Measurements from ENCODE around the gene CCDC188. TPM values are rescaled to one million over a fixed set of nuclear protein-coding genes. Genes with fewer than 3 reads are reported as not detected.

The CCDC188 gene
- total and polyA plus RNA-seq, 9 of the 15 experiments (the other 6 are each of a cell fraction or from before 2014, with no cell fraction given) = not detected

DNA sequence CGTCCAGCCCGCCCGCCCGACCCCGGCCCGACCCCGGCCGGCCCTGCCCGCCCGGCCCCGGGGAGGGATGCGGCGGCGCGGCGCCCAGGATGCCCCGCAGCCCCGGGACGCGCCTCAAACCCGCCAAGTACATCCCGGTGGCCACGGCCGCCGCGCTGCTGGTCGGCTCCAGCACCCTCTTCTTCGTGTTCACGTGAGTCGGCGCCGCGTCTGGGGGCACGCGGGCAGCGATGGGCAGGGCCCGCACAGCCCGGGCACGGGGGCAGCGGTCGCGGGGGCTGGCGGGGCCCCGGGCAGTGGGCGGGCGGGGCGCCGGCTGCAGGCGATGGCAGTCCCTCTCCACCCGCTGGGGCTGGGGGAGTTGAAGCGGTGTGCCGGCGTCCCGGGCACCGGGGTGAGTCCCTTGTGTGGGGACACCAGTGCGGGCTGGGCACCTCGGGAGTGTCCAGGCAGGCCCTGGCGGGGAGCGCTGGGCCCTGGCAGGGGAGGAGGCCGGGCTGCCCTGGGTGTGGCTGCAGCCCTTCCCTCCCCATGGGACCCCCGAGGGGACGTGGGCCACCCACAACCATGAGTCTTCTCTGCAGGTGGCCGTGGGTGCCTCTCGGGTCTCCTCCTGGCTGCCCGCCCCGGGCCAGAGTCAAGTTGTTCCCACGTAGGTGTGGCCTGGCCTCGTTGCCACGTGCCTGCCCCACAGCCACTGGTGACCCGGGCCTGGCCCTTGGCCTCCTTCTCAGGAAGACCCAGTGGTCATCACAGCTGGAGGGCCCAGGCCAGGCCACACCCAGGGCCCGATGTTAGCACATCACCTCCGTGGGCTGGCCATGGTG lies 18.8 kb downstream of the CCDC188 start (continued):
- TF ChIP-seq, protein P1, sequence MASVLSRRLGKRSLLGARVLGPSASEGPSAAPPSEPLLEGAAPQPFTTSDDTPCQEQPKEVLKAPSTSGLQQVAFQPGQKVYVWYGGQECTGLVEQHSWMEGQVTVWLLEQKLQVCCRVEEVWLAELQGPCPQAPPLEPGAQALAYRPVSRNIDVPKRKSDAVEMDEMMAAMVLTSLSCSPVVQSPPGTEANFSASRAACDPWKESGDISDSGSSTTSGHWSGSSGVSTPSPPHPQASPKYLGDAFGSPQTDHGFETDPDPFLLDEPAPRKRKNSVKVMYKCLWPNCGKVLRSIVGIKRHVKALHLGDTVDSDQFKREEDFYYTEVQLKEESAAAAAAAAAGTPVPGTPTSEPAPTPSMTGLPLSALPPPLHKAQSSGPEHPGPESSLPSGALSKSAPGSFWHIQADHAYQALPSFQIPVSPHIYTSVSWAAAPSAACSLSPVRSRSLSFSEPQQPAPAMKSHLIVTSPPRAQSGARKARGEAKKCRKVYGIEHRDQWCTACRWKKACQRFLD (CRISPR knock-in tag; IDR thresholded peaks at IDR 0.05) = no peak; the same call in 1 of the 2 replicates
- TF ChIP-seq ZNF696 (CRISPR knock-in tag; conservative IDR thresholded peaks at IDR 0.05) (no peak), RBM22 (IDR thresholded peaks at IDR 0.05; ENCODE audit: low read depth, low read length, poor library complexity, severe bottlenecking) (no peak), ZKSCAN3 (CRISPR knock-in tag; IDR thresholded peaks at IDR 0.05) (no peak), ZNF133 (CRISPR knock-in tag; IDR thresholded peaks at IDR 0.05) (no peak), KHSRP (IDR thresholded peaks at IDR 0.05) (no peak), RBM34 (IDR thresholded peaks at IDR 0.05; ENCODE audit: borderline replicate concordance, insufficient read depth, low read length) (no peak), MEF2A (IDR thresholded peaks at IDR 0.05; ENCODE audit: control insufficient read depth, low read depth, low read length) (no peak), MAFG (tag; conservative IDR thresholded peaks at IDR 0.05) (no peak), L3MBTL2 (IDR thresholded peaks at IDR 0.05) (peak; percentile 97), ZNF431 (CRISPR knock-in tag; IDR thresholded peaks at IDR 0.05) (no peak), HDAC1 (IDR thresholded peaks at IDR 0.05) (peak in 1 of 2 experiments; percentile 84; a peak in 2 of 4 replicates), BCOR (IDR thresholded peaks at IDR 0.05) (no peak; the same call in 1 of the 2 replicates)
- TF ChIP-seq, protein P2, sequence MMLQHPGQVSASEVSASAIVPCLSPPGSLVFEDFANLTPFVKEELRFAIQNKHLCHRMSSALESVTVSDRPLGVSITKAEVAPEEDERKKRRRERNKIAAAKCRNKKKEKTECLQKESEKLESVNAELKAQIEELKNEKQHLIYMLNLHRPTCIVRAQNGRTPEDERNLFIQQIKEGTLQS (IDR thresholded peaks at IDR 0.05) = no peak
- TF ChIP-seq, protein P2 (CRISPR knock-in tag; conservative IDR thresholded peaks at IDR 0.05) = peak; percentile 63
- TF ChIP-seq, protein P3, sequence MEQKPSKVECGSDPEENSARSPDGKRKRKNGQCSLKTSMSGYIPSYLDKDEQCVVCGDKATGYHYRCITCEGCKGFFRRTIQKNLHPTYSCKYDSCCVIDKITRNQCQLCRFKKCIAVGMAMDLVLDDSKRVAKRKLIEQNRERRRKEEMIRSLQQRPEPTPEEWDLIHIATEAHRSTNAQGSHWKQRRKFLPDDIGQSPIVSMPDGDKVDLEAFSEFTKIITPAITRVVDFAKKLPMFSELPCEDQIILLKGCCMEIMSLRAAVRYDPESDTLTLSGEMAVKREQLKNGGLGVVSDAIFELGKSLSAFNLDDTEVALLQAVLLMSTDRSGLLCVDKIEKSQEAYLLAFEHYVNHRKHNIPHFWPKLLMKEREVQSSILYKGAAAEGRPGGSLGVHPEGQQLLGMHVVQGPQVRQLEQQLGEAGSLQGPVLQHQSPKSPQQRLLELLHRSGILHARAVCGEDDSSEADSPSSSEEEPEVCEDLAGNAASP (IDR thresholded peaks at IDR 0.05) = no peak
- TF ChIP-seq, protein P4, sequence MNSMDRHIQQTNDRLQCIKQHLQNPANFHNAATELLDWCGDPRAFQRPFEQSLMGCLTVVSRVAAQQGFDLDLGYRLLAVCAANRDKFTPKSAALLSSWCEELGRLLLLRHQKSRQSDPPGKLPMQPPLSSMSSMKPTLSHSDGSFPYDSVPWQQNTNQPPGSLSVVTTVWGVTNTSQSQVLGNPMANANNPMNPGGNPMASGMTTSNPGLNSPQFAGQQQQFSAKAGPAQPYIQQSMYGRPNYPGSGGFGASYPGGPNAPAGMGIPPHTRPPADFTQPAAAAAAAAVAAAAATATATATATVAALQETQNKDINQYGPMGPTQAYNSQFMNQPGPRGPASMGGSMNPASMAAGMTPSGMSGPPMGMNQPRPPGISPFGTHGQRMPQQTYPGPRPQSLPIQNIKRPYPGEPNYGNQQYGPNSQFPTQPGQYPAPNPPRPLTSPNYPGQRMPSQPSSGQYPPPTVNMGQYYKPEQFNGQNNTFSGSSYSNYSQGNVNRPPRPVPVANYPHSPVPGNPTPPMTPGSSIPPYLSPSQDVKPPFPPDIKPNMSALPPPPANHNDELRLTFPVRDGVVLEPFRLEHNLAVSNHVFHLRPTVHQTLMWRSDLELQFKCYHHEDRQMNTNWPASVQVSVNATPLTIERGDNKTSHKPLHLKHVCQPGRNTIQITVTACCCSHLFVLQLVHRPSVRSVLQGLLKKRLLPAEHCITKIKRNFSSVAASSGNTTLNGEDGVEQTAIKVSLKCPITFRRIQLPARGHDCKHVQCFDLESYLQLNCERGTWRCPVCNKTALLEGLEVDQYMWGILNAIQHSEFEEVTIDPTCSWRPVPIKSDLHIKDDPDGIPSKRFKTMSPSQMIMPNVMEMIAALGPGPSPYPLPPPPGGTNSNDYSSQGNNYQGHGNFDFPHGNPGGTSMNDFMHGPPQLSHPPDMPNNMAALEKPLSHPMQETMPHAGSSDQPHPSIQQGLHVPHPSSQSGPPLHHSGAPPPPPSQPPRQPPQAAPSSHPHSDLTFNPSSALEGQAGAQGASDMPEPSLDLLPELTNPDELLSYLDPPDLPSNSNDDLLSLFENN (IDR thresholded peaks at IDR 0.05; ENCODE audit: low read depth in 2 of 2, low read length in 2 of 2) = no peak
- TF ChIP-seq, protein P5, sequence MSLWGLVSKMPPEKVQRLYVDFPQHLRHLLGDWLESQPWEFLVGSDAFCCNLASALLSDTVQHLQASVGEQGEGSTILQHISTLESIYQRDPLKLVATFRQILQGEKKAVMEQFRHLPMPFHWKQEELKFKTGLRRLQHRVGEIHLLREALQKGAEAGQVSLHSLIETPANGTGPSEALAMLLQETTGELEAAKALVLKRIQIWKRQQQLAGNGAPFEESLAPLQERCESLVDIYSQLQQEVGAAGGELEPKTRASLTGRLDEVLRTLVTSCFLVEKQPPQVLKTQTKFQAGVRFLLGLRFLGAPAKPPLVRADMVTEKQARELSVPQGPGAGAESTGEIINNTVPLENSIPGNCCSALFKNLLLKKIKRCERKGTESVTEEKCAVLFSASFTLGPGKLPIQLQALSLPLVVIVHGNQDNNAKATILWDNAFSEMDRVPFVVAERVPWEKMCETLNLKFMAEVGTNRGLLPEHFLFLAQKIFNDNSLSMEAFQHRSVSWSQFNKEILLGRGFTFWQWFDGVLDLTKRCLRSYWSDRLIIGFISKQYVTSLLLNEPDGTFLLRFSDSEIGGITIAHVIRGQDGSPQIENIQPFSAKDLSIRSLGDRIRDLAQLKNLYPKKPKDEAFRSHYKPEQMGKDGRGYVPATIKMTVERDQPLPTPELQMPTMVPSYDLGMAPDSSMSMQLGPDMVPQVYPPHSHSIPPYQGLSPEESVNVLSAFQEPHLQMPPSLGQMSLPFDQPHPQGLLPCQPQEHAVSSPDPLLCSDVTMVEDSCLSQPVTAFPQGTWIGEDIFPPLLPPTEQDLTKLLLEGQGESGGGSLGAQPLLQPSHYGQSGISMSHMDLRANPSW (CRISPR knock-in tag; IDR thresholded peaks at IDR 0.05) = peak; percentile 72
